Nephron (organoid): Measurements from ENCODE around the gene ZNF853.

ENCODE experiments used
- H3K27ac Mint-ChIP-seq, 3 experiments: 2 replicates each; pipeline ENCODE4 v1.8.0; 2020; ENCODE audit warnings: mixed read lengths in 3 of 3, mild to moderate bottlenecking in 2 of 3, moderate library complexity in 1 of 3
- H3K27me3 Mint-ChIP-seq: 2 replicates; pipeline ENCODE4 v1.8.0; 2021; ENCODE audit warnings: low read depth, mild to moderate bottlenecking, moderate library complexity, mixed read lengths
- H3K36me3 Mint-ChIP-seq: 2 replicates; pipeline ENCODE4 v1.8.0; 2020; ENCODE audit warnings: low read depth, mixed read lengths
- H3K4me1 Mint-ChIP-seq: 2 replicates; pipeline ENCODE4 v1.8.0; 2020; ENCODE audit warnings: mixed read lengths
- H3K4me3 Mint-ChIP-seq, 3 experiments: 2 replicates each; pipeline ENCODE4 v1.8.0; 2020; ENCODE audit warnings: mild to moderate bottlenecking in 3 of 3, mixed read lengths in 3 of 3, moderate library complexity in 2 of 3
- H3K9me3 Mint-ChIP-seq: 2 replicates; pipeline ENCODE4 v1.8.0; 2020; ENCODE audit warnings: mixed read lengths
- CTCF ChIP-seq, 3 experiments: fragments of 200-600 bp; sonication (generic); IDR thresholded peaks; one replicate each; pipeline ENCODE4 v1.5.0; 2021; ENCODE audit warnings: antibody characterized with exemption in 3 of 3; ENCODE audit not compliant: unreplicated experiment in 3 of 3

ZNF853 gene

GRCh38 chr7:6614953-6615722 is at the start of gene ZNF853:
TSS of gene ZNF853 (plus strand) at chr7:6615610. CDS start at chr7:6616175, 565 bp downstream.
- no peak for TF ChIP-seq CTCF (IDR thresholded peaks at IDR 0.05; ENCODE audit: unreplicated experiment in 3 of 3)
- peaks cover 5% of the 10 kb centered on the region for H3K4me1 Mint-ChIP-seq
- no peaks in the 10 kb centered on the region for H3K9me3 Mint-ChIP-seq
- peaks cover 16% of the 10 kb centered on the region for H3K36me3 Mint-ChIP-seq
- no peaks in the 10 kb centered on the region for H3K27me3 Mint-ChIP-seq
- peak within 1 kb of the TSS; percentile 78 to 84 (median 82) for H3K27ac Mint-ChIP-seq
- H3K4me3 Mint-ChIP-seq, result peak within 1 kb of the TSS; percentile 84 to 94 (median 91)

GRCh38 chr7:6565655-6566054 is 49.8 kb upstream of the ZNF853 start:
- Mint-ChIP-seq H3K36me3 (no peaks in the 10 kb centered on the region), H3K27me3 (no peaks in the 10 kb centered on the region), H3K4me3 (no peak overlapping the region), H3K9me3 (no peaks in the 10 kb centered on the region), H3K27ac (no peak overlapping the region), H3K4me1 (no peaks in the 10 kb centered on the region)
- TF ChIP-seq CTCF (IDR thresholded peaks at IDR 0.05; ENCODE audit: unreplicated experiment in 3 of 3), result no peak

GRCh38 chr7:6567886-6568285 is 47.5 kb upstream of the ZNF853 start:
- Mint-ChIP-seq H3K9me3 (no peaks in the 10 kb centered on the region), H3K27ac (no peak overlapping the region), H3K4me1 (no peaks in the 10 kb centered on the region), H3K4me3 (no peak overlapping the region), H3K27me3 (peaks cover 2% of the 10 kb centered on the region), H3K36me3 (no peaks in the 10 kb centered on the region)
- no peak for TF ChIP-seq CTCF (IDR thresholded peaks at IDR 0.05; ENCODE audit: unreplicated experiment in 3 of 3)

- no peak overlapping the region for H3K4me3 Mint-ChIP-seq
- H3K9me3 Mint-ChIP-seq, result no peaks in the 10 kb centered on the region
- no peaks in the 10 kb centered on the region for H3K4me1 Mint-ChIP-seq
Measured at GRCh38 chr7:6571160-6571779, 44.1 kb upstream of the ZNF853 start.

GRCh38 chr7:6575281-6576023 is 40.0 kb upstream of the ZNF853 start:
- peak overlapping the region; percentile 58 to 83 (median 75) for H3K4me3 Mint-ChIP-seq
- H3K27me3 Mint-ChIP-seq, result peaks cover 3% of the 10 kb centered on the region
- TF ChIP-seq CTCF (IDR thresholded peaks at IDR 0.05; ENCODE audit: unreplicated experiment in 3 of 3), result no peak
- H3K36me3 Mint-ChIP-seq, result peaks cover 7% of the 10 kb centered on the region
- no peaks in the 10 kb centered on the region for H3K4me1 Mint-ChIP-seq
- no peaks in the 10 kb centered on the region for H3K9me3 Mint-ChIP-seq
- H3K27ac Mint-ChIP-seq, result peak overlapping the region in 1 of 3 experiments; percentile 65

More at GRCh38 chr7:6571160-6571779, 44.1 kb upstream of the ZNF853 start:
- Mint-ChIP-seq H3K27me3 (peaks cover 3% of the 10 kb centered on the region), H3K27ac (no peak overlapping the region), H3K36me3 (no peaks in the 10 kb centered on the region)
- no peak for TF ChIP-seq CTCF (IDR thresholded peaks at IDR 0.05; ENCODE audit: unreplicated experiment in 3 of 3)
